Breast epithelium (tissue), 4 donors: ENCODE data around the gene RASAL1. TPM values are rescaled to one million over a fixed set of nuclear protein-coding genes. Genes with fewer than 3 reads are reported as not detected.

Experiments
- DNase-seq, 2 donors: peaks; one replicate each; pipeline ENCODE4 v3.0.0-alpha.2; 2019; ENCODE audit warnings: low spot score in 2 of 2
- H3K27ac ChIP-seq, 2 donors: fragments of 200-600 bp; sonication (generic) in 1 of 2; one replicate each; pipeline ENCODE4 v1.5.1; 2016 to 2019; ENCODE audit warnings: mild to moderate bottlenecking in 1 of 2
- H3K27me3 ChIP-seq, 2 donors: fragments of 200-600 bp; sonication (generic) in 1 of 2; one replicate each; pipeline versions ENCODE4 v1.5.1 to v1.6.0; 2017 to 2019; ENCODE audit warnings: control low read depth in 1 of 2, mild to moderate bottlenecking in 1 of 2
- H3K36me3 ChIP-seq: fragments of 200-600 bp; one replicate; pipeline ENCODE4 v1.5.1; 2019
- H3K4me1 ChIP-seq, 2 donors: fragments of 200-600 bp; sonication (generic); one replicate each; pipeline ENCODE4 v1.5.1; 2016 to 2019; ENCODE audit warnings: control low read depth in 1 of 2
- H3K4me3 ChIP-seq, 3 donors: fragments of 200-600 bp; sonication (generic); 1 replicate in 2 of 3; 2 replicates in 1 of 3; pipeline ENCODE4 v1.5.1; 2016 to 2019; ENCODE audit warnings: mild to moderate bottlenecking in 3 of 3, moderate library complexity in 2 of 3
- H3K9me3 ChIP-seq, 2 donors: fragments of 200-600 bp; sonication (generic) in 1 of 2; one replicate each; pipeline ENCODE4 v1.5.1; 2016 to 2019; ENCODE audit warnings: control low read depth in 1 of 2
- POLR2A ChIP-seq: fragments of 450-650 bp; IDR thresholded peaks from one replicate; pipeline ENCODE4 v1.6.1; 2016; ENCODE audit warnings: antibody characterized with exemption, mild to moderate bottlenecking, moderate library complexity
- POLR2AphosphoS5 ChIP-seq, 3 donors: sonication (generic); formaldehyde crosslinking; IDR thresholded peaks; one replicate each; pipeline ENCODE4 v1.6.1; 2017; ENCODE audit warnings: antibody characterized with exemption in 3 of 3
- intact Hi-C: fragments of 100-400 bp; cut with DNase I; formaldehyde crosslinking; loops from one replicate; pipeline ENCODE4 v1.15.1; 2023; ENCODE audit warnings: low total_unique reads
- total RNA-seq, 3 donors: library from RNA; depleted of rRNA; stranded (reverse); fragments of >200 nt; gene quantifications; one replicate each; pipeline ENCODE4 v1.1.0, GENCODE V29; 2016
- TF ChIP-seq, protein P1 (sequence below), 3 donors: fragments of 450-650 bp; IDR thresholded peaks; one replicate each; pipeline ENCODE4 v1.5.1; 2016 to 2017; ENCODE audit warnings: antibody characterized with exemption in 3 of 3, mild to moderate bottlenecking in 3 of 3, moderate library complexity in 3 of 3

Gene RASAL1
- total RNA-seq, 3 donors from 2014 or later: 1.3 to 6.7 TPM; not detected in 1

DNA sequence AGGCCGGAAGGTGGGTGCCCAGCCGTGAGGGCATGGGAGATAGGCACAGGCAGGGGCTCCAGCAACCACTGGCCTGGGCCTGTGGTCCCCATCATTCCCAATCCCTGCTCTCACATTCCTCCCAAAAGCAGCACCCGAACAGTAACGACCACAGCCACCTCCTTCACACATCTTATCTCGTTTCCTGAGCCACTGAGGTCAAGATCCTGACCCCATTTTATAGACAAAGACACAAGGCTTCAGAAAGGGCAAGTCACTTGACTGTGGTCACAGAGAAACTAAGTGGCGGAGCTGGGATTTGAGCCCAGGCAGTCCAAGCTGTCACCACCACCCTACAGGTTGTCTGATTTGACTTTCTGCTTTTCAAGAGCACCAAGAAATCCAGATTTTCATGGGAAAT, 40.2 kb downstream of the RASAL1 start:
- no peak overlapping the region for H3K27ac ChIP-seq
- H3K9me3 ChIP-seq: no peaks in the 10 kb centered on the region
- H3K36me3 ChIP-seq: no peaks in the 10 kb centered on the region
- DNase-seq: no peak
- TF ChIP-seq, protein P1, sequence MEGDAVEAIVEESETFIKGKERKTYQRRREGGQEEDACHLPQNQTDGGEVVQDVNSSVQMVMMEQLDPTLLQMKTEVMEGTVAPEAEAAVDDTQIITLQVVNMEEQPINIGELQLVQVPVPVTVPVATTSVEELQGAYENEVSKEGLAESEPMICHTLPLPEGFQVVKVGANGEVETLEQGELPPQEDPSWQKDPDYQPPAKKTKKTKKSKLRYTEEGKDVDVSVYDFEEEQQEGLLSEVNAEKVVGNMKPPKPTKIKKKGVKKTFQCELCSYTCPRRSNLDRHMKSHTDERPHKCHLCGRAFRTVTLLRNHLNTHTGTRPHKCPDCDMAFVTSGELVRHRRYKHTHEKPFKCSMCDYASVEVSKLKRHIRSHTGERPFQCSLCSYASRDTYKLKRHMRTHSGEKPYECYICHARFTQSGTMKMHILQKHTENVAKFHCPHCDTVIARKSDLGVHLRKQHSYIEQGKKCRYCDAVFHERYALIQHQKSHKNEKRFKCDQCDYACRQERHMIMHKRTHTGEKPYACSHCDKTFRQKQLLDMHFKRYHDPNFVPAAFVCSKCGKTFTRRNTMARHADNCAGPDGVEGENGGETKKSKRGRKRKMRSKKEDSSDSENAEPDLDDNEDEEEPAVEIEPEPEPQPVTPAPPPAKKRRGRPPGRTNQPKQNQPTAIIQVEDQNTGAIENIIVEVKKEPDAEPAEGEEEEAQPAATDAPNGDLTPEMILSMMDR (IDR thresholded peaks at IDR 0.05): no peak
- TF ChIP-seq POLR2A: no peak
- TF ChIP-seq POLR2AphosphoS5 (IDR thresholded peaks at IDR 0.05): no peak
- no peaks in the 10 kb centered on the region for H3K4me1 ChIP-seq
- intact Hi-C loops: no loop called here
- H3K27me3 ChIP-seq: no peaks in the 10 kb centered on the region
- H3K4me3 ChIP-seq: no peak overlapping the region

DNA sequence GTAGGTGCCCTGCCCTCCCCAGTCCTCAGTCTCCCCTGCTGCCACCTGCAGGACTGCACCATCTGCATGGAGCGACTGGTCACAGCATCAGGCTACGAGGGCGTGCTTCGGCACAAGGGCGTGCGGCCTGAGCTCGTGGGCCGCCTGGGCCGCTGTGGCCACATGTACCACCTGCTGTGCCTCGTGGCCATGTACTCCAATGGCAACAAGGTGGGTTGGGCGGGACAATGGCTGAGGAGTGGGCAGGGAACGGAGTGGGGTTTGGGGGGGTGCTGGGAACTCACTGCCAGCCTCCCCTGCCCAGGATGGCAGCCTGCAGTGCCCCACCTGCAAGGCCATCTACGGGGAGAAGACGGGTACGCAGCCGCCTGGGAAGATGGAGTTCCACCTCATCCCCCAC, 40.8 kb downstream of the RASAL1 start:
- TF ChIP-seq, protein P1 (IDR thresholded peaks at IDR 0.05): no peak
- no peak for TF ChIP-seq POLR2AphosphoS5 (IDR thresholded peaks at IDR 0.05)
- Histone ChIP-seq H3K4me3 (no peak overlapping the region), H3K9me3 (no peaks in the 10 kb centered on the region), H3K4me1 (no peaks in the 10 kb centered on the region), H3K36me3 (no peaks in the 10 kb centered on the region), H3K27me3 (no peaks in the 10 kb centered on the region), H3K27ac (no peak overlapping the region)
- no peak for DNase-seq
- intact Hi-C loops: no loop called here

DNA sequence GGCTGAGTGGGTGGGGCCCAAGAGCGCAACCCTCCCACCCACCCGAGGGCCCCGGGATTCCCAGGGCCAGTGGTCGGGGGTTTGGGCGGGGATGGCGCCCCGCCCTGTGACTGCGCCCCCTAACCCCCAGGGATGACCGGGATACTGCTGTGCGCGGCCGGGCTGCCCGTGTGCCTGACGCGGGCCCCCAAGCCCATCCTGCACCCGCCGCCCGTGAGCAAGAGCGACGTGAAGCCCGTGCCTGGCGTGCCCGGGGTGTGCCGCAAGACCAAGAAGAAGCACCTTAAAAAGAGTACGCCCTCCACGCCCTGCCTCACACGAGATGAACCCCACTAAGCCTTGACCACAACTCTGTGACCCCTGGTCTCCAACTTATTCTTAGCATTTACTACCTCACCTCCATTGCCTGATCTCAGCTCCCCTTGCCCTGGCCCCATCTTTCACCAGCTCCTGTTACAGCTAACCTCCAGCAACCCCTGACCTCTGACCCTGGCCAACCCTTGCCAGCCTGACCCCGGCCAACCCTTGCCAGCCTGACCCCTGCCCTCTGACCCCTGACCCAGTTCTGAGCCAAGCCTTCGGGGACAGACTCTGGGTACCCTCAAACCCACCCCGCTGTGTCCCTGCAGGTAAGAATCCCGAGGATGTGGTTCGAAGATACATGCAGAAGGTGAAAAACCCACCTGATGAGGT, 42.0 kb downstream of the RASAL1 start:
- DNase-seq: no peak
- no peaks in the 10 kb centered on the region for H3K27me3 ChIP-seq
- H3K4me3 ChIP-seq: no peak overlapping the region

DNA sequence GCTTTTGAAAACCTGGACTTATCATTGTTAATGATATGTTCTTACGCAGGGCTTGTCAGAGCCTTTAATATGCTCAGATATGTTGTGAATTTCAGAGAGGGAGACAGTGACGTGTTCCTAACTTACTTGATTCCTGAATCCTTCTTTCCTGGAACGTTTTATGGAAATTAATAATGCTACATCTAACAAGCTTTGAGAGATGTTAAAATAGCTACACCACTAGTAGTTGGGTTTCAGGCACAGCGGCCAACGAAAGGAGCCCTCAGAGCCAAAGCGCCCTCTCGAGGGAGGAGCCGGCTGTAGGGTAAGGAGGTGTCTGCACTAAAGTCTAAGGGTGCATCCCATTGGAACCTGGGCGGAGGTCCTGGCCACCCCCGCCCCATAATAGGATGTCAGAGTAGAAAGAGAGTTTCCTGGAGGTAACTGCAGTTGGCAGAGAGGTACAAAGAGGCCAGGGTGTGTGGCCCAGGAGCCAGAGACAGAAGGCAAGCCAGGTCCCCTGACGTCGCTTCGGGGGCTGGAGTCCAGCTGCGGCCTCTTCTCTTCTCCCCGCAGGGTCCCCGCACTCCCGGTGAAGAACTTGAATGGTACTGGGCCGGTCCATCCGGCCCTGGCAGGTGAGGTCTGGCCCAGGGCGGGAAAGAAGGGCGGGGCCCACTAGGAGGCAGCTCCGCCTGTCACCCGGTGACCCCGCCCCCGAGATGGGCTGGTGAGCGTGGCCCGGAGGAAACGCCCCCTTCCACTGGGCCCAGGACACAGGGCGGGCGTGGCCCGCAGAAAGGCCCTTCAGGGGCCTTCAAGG, 42.8 kb downstream of the RASAL1 start:
- Histone ChIP-seq H3K36me3 (no peaks in the 10 kb centered on the region), H3K27me3 (no peaks in the 10 kb centered on the region), H3K9me3 (no peaks in the 10 kb centered on the region), H3K4me3 (no peak overlapping the region), H3K27ac (no peak overlapping the region), H3K4me1 (no peaks in the 10 kb centered on the region)
- no peak for DNase-seq
- intact Hi-C loops: no loop called here
- no peak for TF ChIP-seq POLR2A
- no peak for TF ChIP-seq POLR2AphosphoS5 (IDR thresholded peaks at IDR 0.05)
- TF ChIP-seq, protein P1 (IDR thresholded peaks at IDR 0.05): no peak

More for the DNA sequence above, 42.0 kb downstream of the RASAL1 start:
- H3K36me3 ChIP-seq: no peaks in the 10 kb centered on the region
- no peak for TF ChIP-seq POLR2AphosphoS5 (IDR thresholded peaks at IDR 0.05)
- TF ChIP-seq POLR2A: no peak
- TF ChIP-seq, protein P1 (IDR thresholded peaks at IDR 0.05): no peak
- H3K27ac ChIP-seq: no peak overlapping the region
- H3K9me3 ChIP-seq: no peaks in the 10 kb centered on the region
- H3K4me1 ChIP-seq: no peaks in the 10 kb centered on the region
- intact Hi-C loops: no loop called here

DNA sequence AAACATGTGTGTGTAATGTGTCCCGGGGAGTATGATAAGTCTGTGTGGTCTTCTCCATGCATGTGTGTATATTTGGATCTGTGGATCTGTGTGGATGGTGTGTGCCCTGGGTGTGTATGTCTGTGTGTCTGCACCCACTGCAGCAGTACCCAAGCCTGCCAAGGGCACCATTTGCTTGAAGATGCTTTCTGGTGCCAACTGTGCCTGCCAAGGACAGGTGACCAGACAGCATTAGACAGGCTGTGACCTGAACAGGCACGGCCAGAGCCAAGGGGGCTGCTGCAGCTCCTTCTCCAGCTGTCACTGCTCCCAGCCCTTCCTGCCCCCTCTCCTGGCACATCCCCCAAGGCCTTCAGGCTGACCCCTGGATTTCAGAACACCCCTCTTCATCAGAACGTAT, 44.1 kb downstream of the RASAL1 start:
- no peaks in the 10 kb centered on the region for H3K4me1 ChIP-seq
- no peak overlapping the region for H3K27ac ChIP-seq
- H3K27me3 ChIP-seq: no peaks in the 10 kb centered on the region
- intact Hi-C loops: no loop called here
- TF ChIP-seq, protein P1 (IDR thresholded peaks at IDR 0.05): no peak
- no peak for TF ChIP-seq POLR2A
- TF ChIP-seq POLR2AphosphoS5 (IDR thresholded peaks at IDR 0.05): no peak
- H3K9me3 ChIP-seq: no peaks in the 10 kb centered on the region
- DNase-seq: no peak
- no peak overlapping the region for H3K4me3 ChIP-seq
- no peaks in the 10 kb centered on the region for H3K36me3 ChIP-seq
